GM04503 (cell line): ENCODE measurements around the gene UBA5.

Experiments
- DNase-seq: peaks from one replicate; pipeline ENCODE4 v3.0.0-alpha.2; 2012; ENCODE audit warnings: low read depth

Gene UBA5

DNA sequence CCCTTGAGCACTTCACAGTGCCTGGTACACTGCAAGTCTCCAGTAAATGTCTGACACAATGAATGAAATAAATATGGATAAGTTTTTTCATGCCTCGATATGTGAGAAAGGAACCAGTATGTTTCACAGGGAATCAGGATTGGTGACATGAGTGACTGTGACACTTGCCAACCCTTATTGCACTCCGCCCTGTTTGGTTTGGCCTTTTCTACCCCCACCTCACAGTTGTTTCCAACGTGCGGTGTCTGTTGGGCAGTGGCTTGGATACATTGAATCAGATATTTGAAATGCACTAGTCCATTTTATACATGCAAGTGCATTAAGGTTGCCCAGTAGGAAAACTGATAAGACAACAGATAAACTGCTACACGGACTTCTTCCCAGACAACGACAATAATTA lies 60.1 kb downstream of the UBA5 start:
- DNase-seq = no peak

DNA sequence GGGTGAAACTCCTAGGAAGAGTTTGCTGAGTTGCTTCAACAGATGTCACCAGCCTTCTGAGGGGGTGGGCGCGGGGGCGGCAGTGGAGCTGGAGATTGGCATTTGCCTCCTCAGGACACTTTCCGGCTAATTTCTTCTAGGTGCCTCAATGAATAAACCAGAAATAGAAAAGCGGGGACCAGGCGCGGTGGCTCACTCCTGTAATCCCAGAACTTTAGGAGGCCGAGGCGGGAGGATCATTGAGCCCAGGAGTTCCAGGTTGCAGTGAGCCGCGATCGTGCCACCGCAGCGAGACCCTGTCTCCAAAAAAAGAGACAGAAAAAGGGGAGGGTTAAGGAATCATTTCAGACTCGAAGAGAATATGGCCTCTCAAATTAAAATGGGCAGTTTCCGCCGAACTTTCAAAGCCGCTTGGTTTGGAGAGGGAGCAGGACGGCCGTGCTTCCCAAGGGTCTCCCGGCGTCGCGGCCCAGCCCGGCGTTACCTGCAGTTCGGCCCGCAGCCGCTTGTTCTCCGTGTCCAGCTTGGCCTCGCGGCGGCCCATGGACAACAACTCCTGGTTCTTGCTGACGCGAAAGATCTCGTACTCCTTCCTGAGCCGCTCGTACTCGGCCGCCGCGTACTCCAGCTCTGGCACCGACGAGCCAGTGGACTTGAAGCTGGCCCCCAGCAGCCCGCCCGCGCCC lies 61.5 kb downstream of the UBA5 start:
- DNase-seq = no peak

DNA sequence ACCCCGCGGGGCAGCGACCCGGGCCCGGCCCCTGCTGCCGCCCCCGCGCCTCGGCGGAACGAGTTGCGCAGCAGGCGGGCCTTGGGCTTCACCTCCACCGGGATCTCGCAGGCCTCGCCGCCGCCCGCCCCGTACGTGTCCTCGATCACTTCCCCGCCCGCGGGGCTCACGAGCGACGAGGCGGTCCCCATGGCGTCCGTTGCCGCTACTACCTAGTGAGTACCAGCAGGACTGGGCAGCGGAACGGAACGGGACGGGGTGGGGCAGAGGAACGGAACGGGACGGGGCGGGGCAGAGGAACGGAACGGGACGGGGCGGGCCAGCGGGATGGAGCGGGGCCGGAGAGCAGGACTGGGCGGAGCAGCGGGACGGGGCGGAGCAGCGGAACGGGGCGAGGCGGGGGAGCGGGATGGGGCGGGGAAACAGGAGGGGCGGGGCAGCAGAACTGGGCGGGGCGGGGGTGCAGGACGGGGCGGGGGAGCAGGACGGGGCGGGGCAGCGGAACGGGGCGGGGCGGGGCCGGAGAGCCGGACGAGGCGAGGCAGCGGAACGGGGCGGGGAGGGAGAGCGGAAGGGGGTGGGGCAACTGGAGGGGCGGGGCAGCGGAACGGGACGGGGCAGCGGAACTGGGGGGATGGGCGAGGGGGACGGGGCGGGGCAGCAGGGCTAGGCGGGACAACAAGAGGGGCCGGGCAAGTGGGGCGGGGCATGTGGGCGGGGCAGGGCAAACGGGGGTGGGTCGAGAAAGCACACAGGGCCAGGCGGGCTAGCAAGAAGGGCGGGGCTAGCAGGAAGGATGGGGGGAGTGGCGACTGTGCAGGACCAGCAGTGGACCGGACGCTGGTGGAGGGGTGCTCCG lies 62.3 kb downstream of the UBA5 start, which contains the start of gene NPHP3:
NPHP3 (minus strand) TSS at position 245 of the 859 bp plus-strand sequence; CDS start at position 191, 54 bp downstream.
- peak; percentile 67 for DNase-seq

DNA sequence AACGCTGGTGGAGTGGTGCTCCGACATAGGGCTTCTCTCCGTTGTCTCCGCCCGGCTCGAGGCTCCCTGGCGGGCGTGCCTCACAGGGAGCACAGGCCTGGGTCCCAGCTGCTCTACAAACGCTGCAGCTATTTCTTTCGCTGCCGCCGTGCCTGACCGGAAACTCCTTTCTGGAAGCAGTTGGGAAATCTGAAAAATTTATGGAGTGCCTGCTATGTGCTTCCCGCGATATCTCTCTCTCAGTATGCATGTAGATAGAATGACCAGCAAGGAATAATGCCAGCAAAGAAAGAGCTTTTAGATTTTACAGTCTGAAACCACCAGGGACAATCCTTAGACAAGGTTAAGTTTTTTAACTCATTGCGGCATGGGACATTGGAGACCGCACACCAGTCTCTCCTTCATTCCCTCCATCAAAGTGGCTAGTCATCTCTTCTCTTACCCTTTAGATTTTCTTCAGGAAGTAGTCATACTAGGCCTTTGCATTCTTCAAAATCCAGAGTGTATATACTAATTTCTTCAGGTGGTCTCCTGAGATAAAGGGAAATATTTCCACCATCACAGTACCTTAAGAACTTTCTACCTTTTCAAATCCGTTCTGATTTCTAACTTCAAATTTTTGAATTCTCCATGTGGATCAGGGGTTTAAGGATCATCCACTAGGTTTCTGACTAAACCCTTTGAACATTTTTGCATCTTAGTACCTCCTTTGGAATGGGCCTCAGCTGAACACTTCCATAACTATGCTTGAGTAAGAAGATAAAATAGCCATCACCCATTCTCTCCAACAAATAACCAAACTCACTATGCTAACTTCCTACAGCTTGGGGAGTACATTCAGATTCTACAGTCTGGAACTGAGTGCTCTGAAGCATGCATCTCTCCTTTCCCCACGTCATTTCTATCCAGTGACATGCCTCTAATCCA lies 63.2 kb downstream of the UBA5 start:
- DNase-seq = peak; percentile 52

DNA sequence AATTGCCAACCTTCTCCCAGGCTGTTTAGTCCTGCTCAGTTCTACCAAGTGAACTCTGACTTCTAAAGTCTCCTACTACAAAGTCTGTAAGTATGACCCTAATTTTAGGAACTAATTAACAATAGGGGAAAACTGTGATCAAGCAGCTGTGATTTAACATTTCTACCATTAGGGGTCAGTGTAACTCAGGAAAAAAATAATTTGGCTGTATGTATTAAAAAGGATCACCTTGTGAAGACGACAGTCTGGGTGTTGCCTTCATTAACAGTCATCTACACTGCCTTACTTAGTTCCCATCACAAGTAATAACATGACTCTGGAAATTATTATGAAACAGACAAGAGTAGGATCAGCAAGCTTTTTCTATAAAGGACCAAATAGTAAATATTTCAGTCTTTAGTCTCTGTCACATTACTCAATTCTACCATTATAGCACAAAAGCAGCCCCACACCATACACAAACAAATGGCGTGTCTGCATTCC lies 66.3 kb downstream of the UBA5 start:
- DNase-seq = no peak
